Esophagus muscularis mucosa (tissue), 4 donors: Measurements from ENCODE around the gene TRPV3. TPM values are rescaled to one million over a fixed set of nuclear protein-coding genes. Genes with fewer than 3 reads are reported as not detected.
A peak's percentile ranks its signal among the peaks of the same experiment; 100 is the strongest.

Experiments used
- DNase-seq: peaks from one replicate; pipeline ENCODE4 v3.0.0-alpha.2; 2017; ENCODE audit errors: extremely low spot score
- H3K27ac ChIP-seq, 4 donors: fragments of 200-600 bp; sonication (generic); replicated peaks in 1 of 4; 1 replicate in 3 of 4; 2 replicates in 1 of 4; pipeline ENCODE4 v1.5.1; 2016 to 2019; ENCODE audit warnings: mild to moderate bottlenecking in 1 of 4
- H3K27me3 ChIP-seq, 4 donors: fragments of 200-600 bp; sonication (generic); one replicate each; pipeline versions ENCODE4 v1.5.1 to v1.6.0; 2016 to 2019
- H3K36me3 ChIP-seq, 4 donors: fragments of 200-600 bp; sonication (generic); one replicate each; pipeline ENCODE4 v1.5.1; 2016 to 2019
- H3K4me1 ChIP-seq, 4 donors: fragments of 200-600 bp; sonication (generic); one replicate each; pipeline ENCODE4 v1.5.1; 2016 to 2019
- H3K4me3 ChIP-seq, 4 donors: fragments of 200-600 bp; sonication (generic); 1 replicate in 2 of 4; 2 replicates in 2 of 4; pipeline ENCODE4 v1.5.1; 2016 to 2019; ENCODE audit warnings: mild to moderate bottlenecking in 4 of 4, moderate library complexity in 1 of 4
- H3K9me3 ChIP-seq, 4 donors: fragments of 200-600 bp; sonication (generic); 1 replicate in 3 of 4; 2 replicates in 1 of 4; pipeline ENCODE4 v1.5.1; 2016 to 2019
- CTCF ChIP-seq, 3 experiments: fragments of 200-600 bp in 2 of 3; fragments of 450-650 bp in 1 of 3; sonication (generic) in 2 of 3; IDR thresholded peaks; one replicate each; pipeline ENCODE4 v1.5.1; 2017 to 2019; ENCODE audit warnings: antibody characterized with exemption in 3 of 3, mild to moderate bottlenecking in 2 of 3, moderate library complexity in 1 of 3
- EP300 ChIP-seq: sonication (generic); formaldehyde crosslinking; IDR thresholded peaks from one replicate; pipeline ENCODE4 v1.6.1; 2017; ENCODE audit warnings: antibody characterized with exemption
- POLR2A ChIP-seq: fragments of 450-650 bp; IDR thresholded peaks from one replicate; pipeline ENCODE4 v1.6.1; 2017; ENCODE audit warnings: antibody characterized with exemption, moderate library complexity, mild to moderate bottlenecking, low read depth
- POLR2AphosphoS5 ChIP-seq, 2 donors: sonication (generic); formaldehyde crosslinking; IDR thresholded peaks; one replicate each; pipeline ENCODE4 v1.6.1; 2017; ENCODE audit warnings: antibody characterized with exemption in 2 of 2
- WGBS: methylation state at CpG from one replicate; pipeline ENCODE4 v1.1.5; 2018; 5-methylcytosine and 5-hydroxymethylcytosine counted together
- intact Hi-C: fragments of 100-400 bp; cut with DNase I; formaldehyde crosslinking; loops from one replicate; pipeline ENCODE4 v1.15.1; 2023
- total RNA-seq, 4 donors: library from RNA; depleted of rRNA; stranded (reverse); fragments of >200 nt; gene quantifications; one replicate each; pipeline versions ENCODE4 v1.1.0 to v1.2.1, GENCODE V29; 2016

Gene TRPV3
- total RNA-seq, 4 donors from 2014 or later, result 0.26 to 0.83 (median 0.45) TPM

- Histone ChIP-seq H3K27me3 (peaks cover 0 to 39% (median 2%) of the 10 kb centered on the region in 4 donors), H3K4me1 (peaks cover 0 to 10% (median 5%) of the 10 kb centered on the region in 4 donors), H3K27ac (no peak overlapping the region), H3K9me3 (no peaks in the 10 kb centered on the region), H3K4me3 (no peak overlapping the region), H3K36me3 (no peaks in the 10 kb centered on the region)
- intact Hi-C loops, result no loop called here
- 65% methylated on average over 8 of the region's 8 CpGs for WGBS
- TF ChIP-seq CTCF (IDR thresholded peaks at IDR 0.05) (no peak), POLR2AphosphoS5 (IDR thresholded peaks at IDR 0.05) (no peak), POLR2A (no peak), EP300 (no peak)
- DNase-seq, result no peak
Observed at GRCh38 chr17:3539881-3540540, 17.6 kb downstream of the TRPV3 start.

GRCh38 chr17:3536716-3537115 lies 20.9 kb downstream of the TRPV3 start:
- TF ChIP-seq CTCF (IDR thresholded peaks at IDR 0.05) (no peak), POLR2A (no peak), POLR2AphosphoS5 (IDR thresholded peaks at IDR 0.05) (no peak), EP300 (no peak)
- WGBS, result 73% methylated on average over 5 of the region's 5 CpGs
- intact Hi-C loops, result no loop called here
- Histone ChIP-seq H3K9me3 (no peaks in the 10 kb centered on the region), H3K27me3 (peaks cover 0 to 47% (median 2%) of the 10 kb centered on the region in 4 donors), H3K4me3 (no peak overlapping the region), H3K27ac (no peak overlapping the region), H3K4me1 (peaks cover 0 to 10% (median 8%) of the 10 kb centered on the region in 4 donors), H3K36me3 (no peaks in the 10 kb centered on the region)
- DNase-seq, result no peak

- Histone ChIP-seq H3K27me3 (peaks cover 0 to 59% (median 2%) of the 10 kb centered on the region in 4 donors), H3K4me1 (peaks cover 0 to 10% (median 8%) of the 10 kb centered on the region in 4 donors), H3K27ac (peak overlapping the region; percentile 43 to 71 (median 62)), H3K36me3 (no peaks in the 10 kb centered on the region), H3K4me3 (peak overlapping the region; percentile 42 to 48 (median 44)), H3K9me3 (no peaks in the 10 kb centered on the region)
- 4% methylated on average over 10 of the region's 44 CpGs for WGBS
- DNase-seq, result no peak
- TF ChIP-seq POLR2AphosphoS5 (IDR thresholded peaks at IDR 0.05), result peak; percentile 17 to 24
- TF ChIP-seq CTCF (IDR thresholded peaks at IDR 0.05), result peak; percentile 48 to 60 (median 54)
- TF ChIP-seq POLR2A, result no peak
- TF ChIP-seq EP300, result no peak
- intact Hi-C loops, result no loop called here
Observed at GRCh38 chr17:3535253-3535995, 22.2 kb downstream of the TRPV3 start.

- Histone ChIP-seq H3K4me3 (peak overlapping the region in 1 of 4 donors; percentile 46), H3K9me3 (no peaks in the 10 kb centered on the region), H3K36me3 (no peaks in the 10 kb centered on the region), H3K27me3 (peaks cover 0 to 64% (median 2%) of the 10 kb centered on the region in 4 donors), H3K4me1 (peaks cover 0 to 12% (median 10%) of the 10 kb centered on the region in 4 donors), H3K27ac (peak overlapping the region in 2 of 4 donors; percentile 62 to 71)
- intact Hi-C loops, result no loop called here
- DNase-seq, result no peak
- TF ChIP-seq POLR2AphosphoS5 (IDR thresholded peaks at IDR 0.05) (no peak), CTCF (IDR thresholded peaks at IDR 0.05) (no peak), POLR2A (no peak), EP300 (no peak)
- 23% methylated on average over 3 of the region's 3 CpGs for WGBS
Observed at GRCh38 chr17:3534881-3535252, 22.7 kb downstream of the TRPV3 start.
